Left ventricle myocardium inferior (tissue), 1 donor: ENCODE measurements around the gene NEB. TPM values are rescaled to one million over a fixed set of nuclear protein-coding genes. Genes with fewer than 3 reads are reported as not detected.
"Not testable (repeated sequence)": the region's sequence is repeated elsewhere in the genome, so short reads cannot be mapped to it uniquely, and the experiment has no call there.

ENCODE experiments used
- DNase-seq: peaks from one replicate; pipeline ENCODE4 v3.0.0-alpha.2; 2020
- H3K27ac ChIP-seq: fragments of 200-600 bp; replicated peaks from 2 replicates; pipeline ENCODE4 v1.8.0; 2021
- H3K27me3 ChIP-seq: fragments of 200-600 bp; 2 replicates; pipeline ENCODE4 v1.8.0; 2021; ENCODE audit warnings: low read depth
- H3K36me3 ChIP-seq: fragments of 200-600 bp; 2 replicates; pipeline ENCODE4 v1.8.0; 2021
- H3K4me1 ChIP-seq: fragments of 200-600 bp; 2 replicates; pipeline ENCODE4 v1.8.0; 2021
- H3K4me3 ChIP-seq: fragments of 200-600 bp; 2 replicates; pipeline ENCODE4 v1.8.0; 2021; ENCODE audit warnings: mild to moderate bottlenecking, moderate library complexity
- H3K9me3 ChIP-seq: fragments of 200-600 bp; replicated peaks from 2 replicates; pipeline ENCODE4 v1.8.0; 2021
- intact Hi-C: fragments of 100-400 bp; cut with micrococcal nuclease; formaldehyde crosslinking; loops from one replicate; pipeline ENCODE4 v1.11.0; 2022
- total RNA-seq: library from RNA; stranded (reverse); fragmentation: NEBNext Ultra II Directional; extraction: Animal tissue kit (Norgen Biotek cat#: 25700); gene quantifications from one replicate; pipeline ENCODE4 v1.2.1, GENCODE V29; 2021
- TF ChIP-seq, protein P1 (sequence below): fragments of 200-600 bp; IDR thresholded peaks from 2 replicates; pipeline ENCODE4 v1.8.0; 2021; ENCODE audit warnings: antibody characterized with exemption, mild to moderate bottlenecking, borderline replicate concordance
- donor health status: DM: no; HTN: yes; CAD: no; lungs with severe emphysema.

NEB gene
- total RNA-seq, 1 donor from 2014 or later, result 30.5 TPM

- TF ChIP-seq, protein P1, sequence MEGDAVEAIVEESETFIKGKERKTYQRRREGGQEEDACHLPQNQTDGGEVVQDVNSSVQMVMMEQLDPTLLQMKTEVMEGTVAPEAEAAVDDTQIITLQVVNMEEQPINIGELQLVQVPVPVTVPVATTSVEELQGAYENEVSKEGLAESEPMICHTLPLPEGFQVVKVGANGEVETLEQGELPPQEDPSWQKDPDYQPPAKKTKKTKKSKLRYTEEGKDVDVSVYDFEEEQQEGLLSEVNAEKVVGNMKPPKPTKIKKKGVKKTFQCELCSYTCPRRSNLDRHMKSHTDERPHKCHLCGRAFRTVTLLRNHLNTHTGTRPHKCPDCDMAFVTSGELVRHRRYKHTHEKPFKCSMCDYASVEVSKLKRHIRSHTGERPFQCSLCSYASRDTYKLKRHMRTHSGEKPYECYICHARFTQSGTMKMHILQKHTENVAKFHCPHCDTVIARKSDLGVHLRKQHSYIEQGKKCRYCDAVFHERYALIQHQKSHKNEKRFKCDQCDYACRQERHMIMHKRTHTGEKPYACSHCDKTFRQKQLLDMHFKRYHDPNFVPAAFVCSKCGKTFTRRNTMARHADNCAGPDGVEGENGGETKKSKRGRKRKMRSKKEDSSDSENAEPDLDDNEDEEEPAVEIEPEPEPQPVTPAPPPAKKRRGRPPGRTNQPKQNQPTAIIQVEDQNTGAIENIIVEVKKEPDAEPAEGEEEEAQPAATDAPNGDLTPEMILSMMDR, result no peak
- Histone ChIP-seq H3K27me3 (no peaks in the 10 kb centered on the region), H3K4me1 (no peaks in the 10 kb centered on the region), H3K27ac (no peak overlapping the region), H3K36me3 (no peaks in the 10 kb centered on the region), H3K4me3 (no peak overlapping the region), H3K9me3 (no peaks in the 10 kb centered on the region)
- intact Hi-C loops, result no loop called here
- DNase-seq, result no peak
Observed at GRCh38 chr2:151568501-151568900, 165.8 kb downstream of the NEB start.

DNA sequence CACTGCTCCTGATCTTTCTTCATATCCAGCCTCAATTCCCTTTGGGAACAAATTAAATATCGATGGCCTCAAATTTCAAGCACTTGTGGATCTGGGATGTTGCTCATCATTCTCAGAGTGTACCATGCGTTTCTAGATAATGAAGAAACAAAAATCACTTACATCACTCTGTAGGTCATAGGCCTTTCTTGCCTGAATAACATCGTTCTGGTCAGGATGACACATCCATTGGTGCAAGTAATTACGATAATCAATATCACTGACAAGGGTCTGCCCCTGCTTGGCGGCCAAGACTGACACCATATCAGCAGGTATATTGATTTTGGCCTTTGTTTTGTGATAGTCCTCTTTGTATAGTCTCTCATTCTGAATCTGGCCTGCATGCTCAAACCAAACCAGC, 167.3 kb downstream of the NEB start:
- intact Hi-C loops, result no loop called here

GRCh38 chr2:151562398-151562797, 171.9 kb downstream of the NEB start:
- H3K9me3 ChIP-seq, result no peaks in the 10 kb centered on the region
- peaks cover 10% of the 10 kb centered on the region for H3K4me1 ChIP-seq
- H3K27me3 ChIP-seq, result no peaks in the 10 kb centered on the region
- TF ChIP-seq, protein P1, result no peak
- no peak overlapping the region for H3K4me3 ChIP-seq
- H3K36me3 ChIP-seq, result no peaks in the 10 kb centered on the region
- intact Hi-C loops, result no loop called here
- DNase-seq, result no peak
- H3K27ac ChIP-seq, result no peak overlapping the region

More for the DNA sequence above, 167.3 kb downstream of the NEB start:
- H3K4me3 ChIP-seq, result no peak overlapping the region
- no peaks in the 10 kb centered on the region for H3K27me3 ChIP-seq
- no peaks in the 10 kb centered on the region for H3K36me3 ChIP-seq
- no peak overlapping the region for H3K27ac ChIP-seq
- TF ChIP-seq, protein P1, result no peak
- no peaks in the 10 kb centered on the region for H3K9me3 ChIP-seq
- DNase-seq, result no peak
- H3K4me1 ChIP-seq, result no peaks in the 10 kb centered on the region

GRCh38 chr2:151560289-151560688, 174.0 kb downstream of the NEB start:
- Histone ChIP-seq H3K4me1 (peaks cover 10% of the 10 kb centered on the region), H3K36me3 (no peaks in the 10 kb centered on the region), H3K4me3 (no peak overlapping the region), H3K27me3 (no peaks in the 10 kb centered on the region), H3K27ac (peak overlapping the region; percentile 34), H3K9me3 (no peaks in the 10 kb centered on the region)
- TF ChIP-seq, protein P1, result no peak
- intact Hi-C loops, result no loop called here
- DNase-seq, result no peak

GRCh38 chr2:151559431-151559830, 174.8 kb downstream of the NEB start:
- H3K27me3 ChIP-seq, H3K9me3 ChIP-seq, H3K4me3 ChIP-seq, intact Hi-C loops, DNase-seq, H3K27ac ChIP-seq, H3K4me1 ChIP-seq, H3K36me3 ChIP-seq: not testable (repeated sequence)

DNA sequence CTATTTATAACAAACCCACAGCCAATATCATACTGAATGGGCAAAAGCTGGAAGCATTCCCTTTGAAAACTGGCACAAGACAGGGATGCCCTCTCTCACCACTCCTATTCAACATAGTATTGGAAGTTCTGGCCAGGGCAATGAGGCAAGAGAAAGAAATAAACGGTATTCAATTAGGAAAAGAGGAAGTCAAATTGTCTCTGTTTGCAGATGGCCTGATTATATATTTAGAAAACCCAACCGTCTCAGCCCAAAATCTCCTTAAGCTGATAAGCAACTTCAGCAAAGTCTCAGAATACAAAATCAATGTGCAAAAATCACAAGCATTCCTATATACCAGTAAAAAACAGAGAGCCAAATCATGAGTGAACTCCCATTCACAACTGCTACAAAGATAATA, 176.4 kb downstream of the NEB start:
- DNase-seq, H3K4me1 ChIP-seq, H3K27me3 ChIP-seq, H3K36me3 ChIP-seq, H3K9me3 ChIP-seq, intact Hi-C loops, H3K4me3 ChIP-seq, H3K27ac ChIP-seq: not testable (repeated sequence)

- intact Hi-C loops, result no loop called here
- no peak overlapping the region for H3K4me3 ChIP-seq
Observed at GRCh38 chr2:151556121-151556520, 178.2 kb downstream of the NEB start.

More at GRCh38 chr2:151556121-151556520, 178.2 kb downstream of the NEB start:
- TF ChIP-seq, protein P1, result no peak
- no peak for DNase-seq
- no peaks in the 10 kb centered on the region for H3K36me3 ChIP-seq
- H3K9me3 ChIP-seq, result no peaks in the 10 kb centered on the region
- no peak overlapping the region for H3K27ac ChIP-seq
- H3K27me3 ChIP-seq, result no peaks in the 10 kb centered on the region
- peaks cover 10% of the 10 kb centered on the region for H3K4me1 ChIP-seq
